HepG2 (cell line): ENCODE measurements around the gene ONECUT2. TPM values are rescaled to one million over a fixed set of nuclear protein-coding genes. Genes with fewer than 3 reads are reported as not detected.
A peak's percentile ranks its signal among the peaks of the same experiment; 100 is the strongest.

Source experiments
- ASH2L ChIP-seq: fragments of 300-600, 200-600 bp; sonication (generic); IDR thresholded peaks from 2 replicates; pipeline ENCODE4 v1.7.0; 2017; ENCODE audit warnings: low read depth, mild to moderate bottlenecking, moderate library complexity, mixed read lengths, low read length; ENCODE audit not compliant: insufficient read length
- CREM ChIP-seq, 2 experiments: sonication (generic) in 1 of 2; formaldehyde crosslinking in 1 of 2; IDR thresholded peaks; 2 replicates each; pipeline versions ENCODE4 v1.4.0 to v1.6.1; 2016 to 2020; ENCODE audit warnings: antibody characterized with exemption in 1 of 2, mild to moderate bottlenecking in 1 of 2, missing genetic modification reagents in 1 of 2
- EEA1 ChIP-seq: sonication (generic); formaldehyde crosslinking; IDR thresholded peaks from 2 replicates; pipeline ENCODE4 v1.5.1; 2020; ENCODE audit warnings: mild to moderate bottlenecking, missing genetic modification reagents, borderline replicate concordance
- FOXC1 ChIP-seq: sonication (generic); formaldehyde crosslinking; IDR thresholded peaks from 2 replicates; pipeline ENCODE4 v1.8.0; 2022; ENCODE audit warnings: mild to moderate bottlenecking, missing genetic modification reagents, borderline replicate concordance
- HNF1B ChIP-seq: sonication (generic); formaldehyde crosslinking; IDR thresholded peaks from 2 replicates; pipeline ENCODE4 v1.5.1; 2020; ENCODE audit warnings: mild to moderate bottlenecking, moderate library complexity, missing genetic modification reagents
- HOXA5 ChIP-seq: sonication (generic); formaldehyde crosslinking; IDR thresholded peaks from 2 replicates; pipeline ENCODE4 v1.4.0; 2020; ENCODE audit warnings: missing genetic modification reagents
- MAFG ChIP-seq: sonication (generic); formaldehyde crosslinking; IDR thresholded peaks from 2 replicates; pipeline ENCODE4 v1.5.1; 2020; ENCODE audit warnings: mild to moderate bottlenecking, missing genetic modification reagents
- MTA1 ChIP-seq: sonication (generic); formaldehyde crosslinking; IDR thresholded peaks from 2 replicates; pipeline ENCODE4 v1.4.0; 2020; ENCODE audit warnings: missing genetic modification reagents, mild to moderate bottlenecking, borderline replicate concordance
- MXI1 ChIP-seq: IDR thresholded peaks from 3 replicates; pipeline ENCODE4 v1.6.1; 2012; ENCODE audit warnings: low read depth, low read length, inconsistent platforms, borderline replicate concordance
- NFYC ChIP-seq: IDR thresholded peaks from 2 replicates; pipeline ENCODE4 v1.6.1; 2016; ENCODE audit warnings: missing genetic modification reagents, missing compliant biosample characterization
- RFXAP ChIP-seq: sonication (generic); formaldehyde crosslinking; IDR thresholded peaks from 2 replicates; pipeline ENCODE4 v1.4.0; 2020; ENCODE audit warnings: missing genetic modification reagents, borderline replicate concordance
- SMARCE1 ChIP-seq: fragments of 450-650 bp; IDR thresholded peaks from 2 replicates; pipeline ENCODE4 v1.6.1; 2017; ENCODE audit warnings: borderline replicate concordance
- TFDP1 ChIP-seq: IDR thresholded peaks from 2 replicates; pipeline ENCODE4 v1.6.1; 2016; ENCODE audit warnings: missing compliant biosample characterization, missing genetic modification reagents, borderline replicate concordance
- TSC22D2 ChIP-seq: sonication (generic); formaldehyde crosslinking; IDR thresholded peaks from 2 replicates; pipeline ENCODE4 v1.5.1; 2020; ENCODE audit warnings: missing genetic modification reagents, mild to moderate bottlenecking, borderline replicate concordance
- ZNF225 ChIP-seq: sonication (generic); formaldehyde crosslinking; IDR thresholded peaks from 2 replicates; pipeline ENCODE4 v1.4.0; 2020; ENCODE audit warnings: mild to moderate bottlenecking, missing genetic modification reagents
- ZNF331 ChIP-seq: sonication (generic); formaldehyde crosslinking; IDR thresholded peaks from 2 replicates; pipeline ENCODE4 v1.4.0; 2020; ENCODE audit warnings: missing genetic modification reagents
- ZNF563 ChIP-seq: sonication (generic); formaldehyde crosslinking; IDR thresholded peaks from 2 replicates; pipeline ENCODE4 v1.8.0; 2022; ENCODE audit warnings: mild to moderate bottlenecking, moderate library complexity, missing genetic modification reagents
- ZNF670 ChIP-seq: sonication (generic); formaldehyde crosslinking; IDR thresholded peaks from 2 replicates; pipeline ENCODE4 v1.8.0; 2022; ENCODE audit warnings: mild to moderate bottlenecking, missing genetic modification reagents, borderline replicate concordance
- ZNF746 ChIP-seq: sonication (generic); formaldehyde crosslinking; IDR thresholded peaks from 2 replicates; pipeline ENCODE4 v1.8.0; 2022; ENCODE audit warnings: mild to moderate bottlenecking, missing genetic modification reagents
- ZSCAN29 ChIP-seq: sonication (generic); formaldehyde crosslinking; conservative IDR thresholded peaks from 2 replicates; pipeline ENCODE4 v1.4.0; 2020; ENCODE audit warnings: mild to moderate bottlenecking, missing genetic modification reagents
- polyA plus RNA-seq, 8 experiments: library from polyadenylated mRNA; depleted of rRNA in 3 of 8; stranded (reverse) in 7 of 8; unstranded in 1 of 8; fragments of >200 nt; fragmentation: Illumina TruSeq in 4 of 8; extraction: Trizol in 4 of 8; gene quantifications; 2 replicates each; pipeline versions ENCODE4 v1.2.1 to v1.2.3, GENCODE V29; 2011 to 2016; ENCODE audit warnings: low read depth in 4 of 8, missing spikeins in 1 of 8, mixed read lengths in 1 of 8; ENCODE audit not compliant: insufficient read depth in 1 of 8
- total RNA-seq, 5 experiments: library from RNA; depleted of rRNA; stranded (reverse); fragments of >200 nt; fragmentation: Illumina TruSeq; extraction: Trizol; gene quantifications; 2 replicates each; pipeline ENCODE4 v1.2.3, GENCODE V29; 2016; ENCODE audit warnings: low read depth in 1 of 5
- TF ChIP-seq, protein P1 (sequence below): sonication (generic); formaldehyde crosslinking; conservative IDR thresholded peaks from 2 replicates; pipeline ENCODE4 v1.8.0; 2022; ENCODE audit warnings: mild to moderate bottlenecking, moderate library complexity, missing genetic modification reagents

Gene ONECUT2
- total and polyA plus RNA-seq, 2 of the 13 experiments (the other 11 are each of a cell fraction or from before 2014, with no cell fraction given): 3.0 to 3.2 TPM

- peak; percentile 15; the same call in 1 of the 2 replicates for TF ChIP-seq MTA1 (CRISPR knock-in tag)
- no peak for TF ChIP-seq SMARCE1
- no peak for TF ChIP-seq MAFG (CRISPR knock-in tag)
- peak; percentile 29; the same call in 1 of the 2 replicates for TF ChIP-seq ZNF331 (CRISPR knock-in tag)
- TF ChIP-seq HNF1B (CRISPR knock-in tag): 0 out of 2 replicates have a peak, but pooled peaks have one; percentile 21
- peak; percentile 24; the same call in 1 of the 2 replicates for TF ChIP-seq ZNF563 (CRISPR knock-in tag)
- TF ChIP-seq TSC22D2 (CRISPR knock-in tag): peak; percentile 20; the same call in 1 of the 2 replicates
- TF ChIP-seq ZSCAN29 (CRISPR knock-in tag): peak; percentile 90; the same call in 1 of the 2 replicates
- peak; percentile 74; the same call in 1 of the 2 replicates for TF ChIP-seq FOXC1 (CRISPR knock-in tag)
- peak; percentile 61; the same call in 1 of the 2 replicates for TF ChIP-seq RFXAP (CRISPR knock-in tag)
- TF ChIP-seq ASH2L: peak; percentile 42
- TF ChIP-seq ZNF225 (CRISPR knock-in tag): peak; percentile 44; the same call in 1 of the 2 replicates
- TF ChIP-seq TFDP1 (CRISPR knock-in tag): peak; percentile 11; the same call in 1 of the 2 replicates
- peak; percentile 71; the same call in 1 of the 2 replicates for TF ChIP-seq EEA1 (CRISPR knock-in tag)
- peak; percentile 50; the same call in 1 of the 2 replicates for TF ChIP-seq HOXA5 (CRISPR knock-in tag)
- TF ChIP-seq MXI1: peak; percentile 4; the same call in 1 of the 3 replicates
- TF ChIP-seq NFYC (CRISPR knock-in tag): peak; percentile 94
- 0 out of 2 replicates have a peak, but pooled peaks have one; percentile 12 for TF ChIP-seq ZNF670 (CRISPR knock-in tag)
- TF ChIP-seq, protein P1, sequence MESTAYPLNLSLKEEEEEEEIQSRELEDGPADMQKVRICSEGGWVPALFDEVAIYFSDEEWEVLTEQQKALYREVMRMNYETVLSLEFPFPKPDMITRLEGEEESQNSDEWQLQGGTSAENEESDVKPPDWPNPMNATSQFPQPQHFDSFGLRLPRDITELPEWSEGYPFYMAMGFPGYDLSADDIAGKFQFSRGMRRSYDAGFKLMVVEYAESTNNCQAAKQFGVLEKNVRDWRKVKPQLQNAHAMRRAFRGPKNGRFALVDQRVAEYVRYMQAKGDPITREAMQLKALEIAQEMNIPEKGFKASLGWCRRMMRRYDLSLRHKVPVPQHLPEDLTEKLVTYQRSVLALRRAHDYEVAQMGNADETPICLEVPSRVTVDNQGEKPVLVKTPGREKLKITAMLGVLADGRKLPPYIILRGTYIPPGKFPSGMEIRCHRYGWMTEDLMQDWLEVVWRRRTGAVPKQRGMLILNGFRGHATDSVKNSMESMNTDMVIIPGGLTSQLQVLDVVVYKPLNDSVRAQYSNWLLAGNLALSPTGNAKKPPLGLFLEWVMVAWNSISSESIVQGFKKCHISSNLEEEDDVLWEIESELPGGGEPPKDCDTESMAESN (CRISPR knock-in tag): no peak
- TF ChIP-seq ZNF746 (CRISPR knock-in tag): 0 out of 2 replicates have a peak, but pooled peaks have one; percentile 67
- TF ChIP-seq CREM (IDR thresholded peaks at IDR 0.05): 0 out of 2 replicates have a peak, but pooled peaks have one; percentile 30
- no peak for TF ChIP-seq CREM (CRISPR knock-in tag; IDR thresholded peaks at IDR 0.05)
Measured at GRCh38 chr18:57434536-57435494, at the start of gene ONECUT2 (continued).
